ENCODE data around the gene ZNF22.

The ZNF22 gene

GRCh38 chr10:44965651-44966097, 35.0 kb upstream of the ZNF22 start:
- no peak for DNase-seq

GRCh38 chr10:44966129-44966815, 34.5 kb upstream of the ZNF22 start:
- DNase-seq = no peak

- DNase-seq = no peak
Observed at GRCh38 chr10:44966816-44967509, 33.8 kb upstream of the ZNF22 start.

- DNase-seq = no peak
Observed at GRCh38 chr10:44967616-44968015, 33.1 kb upstream of the ZNF22 start.

GRCh38 chr10:44968091-44968490, 32.6 kb upstream of the ZNF22 start:
- no peak for DNase-seq

GRCh38 chr10:44968500-44969400, 32.0 kb upstream of the ZNF22 start:
- no peak for DNase-seq

- DNase-seq = no peak
Observed at GRCh38 chr10:44969854-44970253, 30.9 kb upstream of the ZNF22 start.

GRCh38 chr10:44970812-44971395, 29.8 kb upstream of the ZNF22 start:
- no peak for DNase-seq

GRCh38 chr10:44971434-44971833, 29.3 kb upstream of the ZNF22 start:
- no peak for DNase-seq

GRCh38 chr10:44971935-44972757, 28.6 kb upstream of the ZNF22 start:
- DNase-seq = no peak

- no peak for DNase-seq
Observed at GRCh38 chr10:44972874-44973306, 27.8 kb upstream of the ZNF22 start.

GRCh38 chr10:44973323-44974081, 27.2 kb upstream of the ZNF22 start:
- DNase-seq = peak; percentile 40

GRCh38 chr10:44974082-44974627, 26.6 kb upstream of the ZNF22 start:
- DNase-seq = no peak

- no peak for DNase-seq
Observed at GRCh38 chr10:44974628-44975430, 25.9 kb upstream of the ZNF22 start.

GRCh38 chr10:44975431-44976331, 25.0 kb upstream of the ZNF22 start:
- peak; percentile 70 for DNase-seq

GRCh38 chr10:44976352-44977198, 24.1 kb upstream of the ZNF22 start:
- no peak for DNase-seq

GRCh38 chr10:44977287-44978212, 23.2 kb upstream of the ZNF22 start:
- DNase-seq = no peak

All from NCI-H2107 (cell line).